Adipocyte (in vitro differentiated cells): ENCODE measurements around the gene REXO5.
A peak's percentile ranks its signal among the peaks of the same experiment; 100 is the strongest.

Experiments used
- DNase-seq: peaks from one replicate; pipeline ENCODE4 v3.0.0-alpha.2; 2015; ENCODE audit warnings: low read depth
- H3K27me3 ChIP-seq: replicated peaks from 2 replicates; pipeline ENCODE4 v1.7.0; 2013; ENCODE audit warnings: mild to moderate bottlenecking, low read length, moderate library complexity; ENCODE audit not compliant: control insufficient read depth, insufficient read depth
- H3K36me3 ChIP-seq: 2 replicates; pipeline ENCODE4 v1.7.0; 2013; ENCODE audit warnings: low read length, mild to moderate bottlenecking, moderate library complexity; ENCODE audit not compliant: control insufficient read depth, insufficient read depth, severe bottlenecking
- H3K4me1 ChIP-seq: 2 replicates; pipeline ENCODE4 v1.7.0; 2013; ENCODE audit warnings: mild to moderate bottlenecking, low read length, moderate library complexity; ENCODE audit not compliant: control insufficient read depth, insufficient read depth
- H3K4me3 ChIP-seq: 2 replicates; pipeline ENCODE4 v1.7.0; 2013; ENCODE audit warnings: mild to moderate bottlenecking, low read length, moderate library complexity
- H3K9ac ChIP-seq: 2 replicates; pipeline ENCODE4 v1.7.0; 2013; ENCODE audit warnings: mild to moderate bottlenecking, low read length, moderate library complexity
- H3K9me3 ChIP-seq: 2 replicates; pipeline ENCODE4 v1.7.0; 2013; ENCODE audit warnings: mild to moderate bottlenecking, low read length, moderate library complexity; ENCODE audit not compliant: control insufficient read depth

REXO5 gene

DNA sequence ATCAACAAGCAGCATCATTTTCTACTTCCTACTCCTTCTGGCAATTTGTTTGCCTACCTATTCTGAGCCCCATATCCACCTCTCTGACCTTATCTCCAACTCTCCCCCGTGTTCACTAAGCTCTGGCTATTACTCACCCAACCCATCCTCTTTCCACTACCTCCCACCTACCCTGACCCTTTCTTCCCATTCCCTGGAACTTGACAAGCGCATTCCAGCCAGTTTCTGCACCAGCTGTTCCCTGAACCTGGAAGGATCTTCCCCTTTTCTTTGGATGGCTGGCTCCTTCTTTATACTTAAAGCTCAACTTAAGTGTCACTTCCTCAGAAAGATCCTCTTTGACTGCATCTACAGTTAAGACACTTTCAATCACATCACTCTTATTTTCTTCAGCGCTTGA is 91.6 kb downstream of the REXO5 start:
- H3K4me3 ChIP-seq = peak overlapping the region; percentile 97
- H3K9ac ChIP-seq = peak overlapping the region; percentile 99
- H3K36me3 ChIP-seq = peaks cover 49% of the 10 kb centered on the region
- peaks cover 68% of the 10 kb centered on the region for H3K4me1 ChIP-seq
- DNase-seq = no peak
- no peaks in the 10 kb centered on the region for H3K9me3 ChIP-seq
- no peaks in the 10 kb centered on the region for H3K27me3 ChIP-seq

DNA sequence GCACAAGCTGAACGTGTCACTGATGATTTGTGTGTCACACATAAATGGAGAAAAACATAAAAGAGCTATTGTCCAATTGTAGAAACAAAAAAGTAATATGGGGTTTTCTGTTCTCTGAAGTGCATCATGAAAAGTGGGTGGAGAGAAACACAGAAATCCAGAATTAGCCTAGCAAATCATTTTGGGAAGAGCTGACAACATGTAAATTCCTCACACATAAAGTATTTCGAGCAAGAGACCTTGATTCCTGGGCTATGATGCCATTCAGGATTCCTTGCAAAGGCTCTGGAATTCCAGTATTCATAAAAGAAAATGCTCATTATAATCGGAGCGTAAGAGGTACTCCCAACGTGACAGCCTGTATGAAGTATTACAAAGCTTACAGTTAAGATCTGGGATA is 92.7 kb downstream of the REXO5 start:
- peaks cover 37% of the 10 kb centered on the region for H3K36me3 ChIP-seq
- H3K4me1 ChIP-seq = peaks cover 69% of the 10 kb centered on the region
- no peaks in the 10 kb centered on the region for H3K27me3 ChIP-seq
- H3K9me3 ChIP-seq = no peaks in the 10 kb centered on the region
- H3K9ac ChIP-seq = peak overlapping the region; percentile 99
- DNase-seq = peak; percentile 81
- peak overlapping the region; percentile 97 for H3K4me3 ChIP-seq
